Parathyroid adenoma (tissue), 2 donors: ENCODE data around the gene FLNB.

Source experiments
- H2AFZ ChIP-seq: fragments of 300-600 bp; sonication (generic); one replicate; pipeline ENCODE4 v1.7.0; 2017; ENCODE audit warnings: antibody characterized with exemption, mild to moderate bottlenecking
- H3K27ac ChIP-seq: fragments of 300-600 bp; sonication (generic); one replicate; pipeline ENCODE4 v1.7.0; 2017
- H3K27me3 ChIP-seq: fragments of 300-600 bp; sonication (generic); one replicate; pipeline ENCODE4 v1.7.0; 2017; ENCODE audit warnings: low read length; ENCODE audit not compliant: control insufficient read depth, insufficient read depth
- H3K36me3 ChIP-seq: fragments of 300-600 bp; sonication (generic); one replicate; pipeline ENCODE4 v1.7.0; 2017; ENCODE audit warnings: low read length; ENCODE audit not compliant: control insufficient read depth, insufficient read depth
- H3K4me1 ChIP-seq: fragments of 300-600 bp; sonication (generic); one replicate; pipeline ENCODE4 v1.7.0; 2017; ENCODE audit warnings: control low read depth
- H3K4me2 ChIP-seq: fragments of 300-600 bp; sonication (generic); one replicate; pipeline ENCODE4 v1.7.0; 2017; ENCODE audit warnings: low read length
- H3K4me3 ChIP-seq: fragments of 300-600 bp; sonication (generic); one replicate; pipeline ENCODE4 v1.7.0; 2017; ENCODE audit warnings: low read depth, low read length
- H3K79me2 ChIP-seq: fragments of 300-600 bp; sonication (generic); one replicate; pipeline ENCODE4 v1.7.0; 2017; ENCODE audit warnings: control low read depth
- H3K9ac ChIP-seq: fragments of 300-600 bp; sonication (generic); one replicate; pipeline ENCODE4 v1.7.0; 2017; ENCODE audit warnings: mild to moderate bottlenecking
- H3K9me3 ChIP-seq: fragments of 300-600 bp; sonication (generic); one replicate; pipeline ENCODE4 v1.7.0; 2017; ENCODE audit warnings: low read length; ENCODE audit not compliant: control insufficient read depth
- CTCF ChIP-seq: fragments of 300-600 bp; sonication (generic); IDR thresholded peaks from one replicate; pipeline ENCODE4 v1.7.0; 2017; ENCODE audit warnings: antibody characterized with exemption, mild to moderate bottlenecking
- donor health status: primary hyperparathyroidism.

Gene FLNB

GRCh38 chr3:58082047-58082446 is 73.8 kb downstream of the FLNB start:
- Histone ChIP-seq H2AFZ (no peak overlapping the region), H3K79me2 (peaks cover 9% of the 10 kb centered on the region), H3K4me2 (no peak overlapping the region), H3K36me3 (no peaks in the 10 kb centered on the region), H3K9me3 (no peaks in the 10 kb centered on the region), H3K9ac (no peak overlapping the region), H3K4me1 (peaks cover 2% of the 10 kb centered on the region), H3K4me3 (no peak overlapping the region), H3K27me3 (no peaks in the 10 kb centered on the region), H3K27ac (no peak overlapping the region)
- TF ChIP-seq CTCF: no peak

- Histone ChIP-seq H2AFZ (no peak overlapping the region), H3K9me3 (no peaks in the 10 kb centered on the region), H3K9ac (no peak overlapping the region), H3K4me3 (no peak overlapping the region), H3K27me3 (no peaks in the 10 kb centered on the region), H3K4me2 (no peak overlapping the region), H3K4me1 (peaks cover 2% of the 10 kb centered on the region), H3K79me2 (peaks cover 15% of the 10 kb centered on the region), H3K27ac (no peak overlapping the region), H3K36me3 (no peaks in the 10 kb centered on the region)
- no peak for TF ChIP-seq CTCF
Observed at GRCh38 chr3:58084166-58084565, 75.9 kb downstream of the FLNB start.

GRCh38 chr3:58084788-58085543 is 76.7 kb downstream of the FLNB start:
- TF ChIP-seq CTCF: no peak
- no peaks in the 10 kb centered on the region for H3K36me3 ChIP-seq
- H3K4me1 ChIP-seq: peaks cover 2% of the 10 kb centered on the region
- no peaks in the 10 kb centered on the region for H3K27me3 ChIP-seq
- H3K79me2 ChIP-seq: peaks cover 11% of the 10 kb centered on the region
- no peaks in the 10 kb centered on the region for H3K9me3 ChIP-seq
- no peak overlapping the region for H3K9ac ChIP-seq
- no peak overlapping the region for H3K27ac ChIP-seq
- H3K4me2 ChIP-seq: no peak overlapping the region
- H3K4me3 ChIP-seq: no peak overlapping the region
- no peak overlapping the region for H2AFZ ChIP-seq

- Histone ChIP-seq H3K4me2 (no peak overlapping the region), H3K4me3 (no peak overlapping the region), H3K4me1 (peaks cover 2% of the 10 kb centered on the region), H3K9me3 (no peaks in the 10 kb centered on the region), H3K27ac (no peak overlapping the region), H2AFZ (no peak overlapping the region), H3K27me3 (no peaks in the 10 kb centered on the region), H3K9ac (no peak overlapping the region), H3K36me3 (no peaks in the 10 kb centered on the region), H3K79me2 (peaks cover 8% of the 10 kb centered on the region)
- no peak for TF ChIP-seq CTCF
Observed at GRCh38 chr3:58085616-58086015, 77.4 kb downstream of the FLNB start.

- Histone ChIP-seq H3K9me3 (no peaks in the 10 kb centered on the region), H3K4me2 (no peak overlapping the region), H3K27me3 (no peaks in the 10 kb centered on the region), H3K27ac (no peak overlapping the region), H3K36me3 (no peaks in the 10 kb centered on the region), H3K79me2 (peaks cover 8% of the 10 kb centered on the region), H3K4me1 (peaks cover 2% of the 10 kb centered on the region), H2AFZ (no peak overlapping the region), H3K4me3 (no peak overlapping the region), H3K9ac (no peak overlapping the region)
- no peak for TF ChIP-seq CTCF
Observed at GRCh38 chr3:58088501-58088900, 80.3 kb downstream of the FLNB start.
